Nephron progenitor cell (in vitro differentiated cells): ENCODE data around the gene MASP2.

Experiments
- DNase-seq: peaks from one replicate; pipeline ENCODE4 v3.0.0; 2021
- H3K27ac Mint-ChIP-seq: 2 replicates; pipeline ENCODE4 v1.8.0; 2021; ENCODE audit warnings: mild to moderate bottlenecking, moderate library complexity, mixed read lengths
- H3K27me3 Mint-ChIP-seq: 2 replicates; pipeline ENCODE4 v1.8.0; 2021; ENCODE audit warnings: mild to moderate bottlenecking, low read depth, mixed read lengths; ENCODE audit not compliant: poor library complexity
- H3K36me3 Mint-ChIP-seq: 2 replicates; pipeline ENCODE4 v1.8.0; 2021; ENCODE audit warnings: low read depth, mixed read lengths
- H3K4me1 Mint-ChIP-seq: 2 replicates; pipeline ENCODE4 v1.8.0; 2021; ENCODE audit warnings: mixed read lengths
- H3K4me3 Mint-ChIP-seq: 2 replicates; pipeline ENCODE4 v1.8.0; 2021; ENCODE audit warnings: mild to moderate bottlenecking, moderate library complexity, mixed read lengths
- H3K9me3 Mint-ChIP-seq: 2 replicates; pipeline ENCODE4 v1.8.0; 2021; ENCODE audit warnings: mild to moderate bottlenecking, moderate library complexity, mixed read lengths
- TF ChIP-seq, protein P1 (sequence below): fragments of 200-600 bp; sonication (generic); IDR thresholded peaks from 2 replicates; pipeline ENCODE4 v1.5.0; 2021; ENCODE audit warnings: antibody characterized with exemption

The MASP2 gene

DNA sequence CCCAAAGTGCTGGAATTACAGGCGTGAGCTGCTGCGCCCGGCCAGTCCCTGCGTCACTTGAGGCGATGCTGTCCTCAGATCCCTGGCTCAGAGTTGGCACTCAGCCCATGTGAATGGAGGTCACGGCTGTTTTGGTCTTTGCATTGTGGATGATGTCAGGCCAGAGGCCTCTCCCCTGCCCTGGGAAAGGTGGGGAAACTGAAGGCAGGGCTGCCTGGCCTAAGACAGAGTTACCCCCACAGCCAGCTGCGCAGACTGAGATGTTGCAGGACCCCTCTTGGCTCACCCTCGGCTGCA, 821 bp downstream of the MASP2 start:
- no peaks in the 10 kb centered on the region for H3K9me3 Mint-ChIP-seq
- peaks cover 4% of the 10 kb centered on the region for H3K27me3 Mint-ChIP-seq
- H3K27ac Mint-ChIP-seq, result no peak overlapping the region
- no peaks in the 10 kb centered on the region for H3K36me3 Mint-ChIP-seq
- H3K4me3 Mint-ChIP-seq, result no peak overlapping the region
- TF ChIP-seq, protein P1, sequence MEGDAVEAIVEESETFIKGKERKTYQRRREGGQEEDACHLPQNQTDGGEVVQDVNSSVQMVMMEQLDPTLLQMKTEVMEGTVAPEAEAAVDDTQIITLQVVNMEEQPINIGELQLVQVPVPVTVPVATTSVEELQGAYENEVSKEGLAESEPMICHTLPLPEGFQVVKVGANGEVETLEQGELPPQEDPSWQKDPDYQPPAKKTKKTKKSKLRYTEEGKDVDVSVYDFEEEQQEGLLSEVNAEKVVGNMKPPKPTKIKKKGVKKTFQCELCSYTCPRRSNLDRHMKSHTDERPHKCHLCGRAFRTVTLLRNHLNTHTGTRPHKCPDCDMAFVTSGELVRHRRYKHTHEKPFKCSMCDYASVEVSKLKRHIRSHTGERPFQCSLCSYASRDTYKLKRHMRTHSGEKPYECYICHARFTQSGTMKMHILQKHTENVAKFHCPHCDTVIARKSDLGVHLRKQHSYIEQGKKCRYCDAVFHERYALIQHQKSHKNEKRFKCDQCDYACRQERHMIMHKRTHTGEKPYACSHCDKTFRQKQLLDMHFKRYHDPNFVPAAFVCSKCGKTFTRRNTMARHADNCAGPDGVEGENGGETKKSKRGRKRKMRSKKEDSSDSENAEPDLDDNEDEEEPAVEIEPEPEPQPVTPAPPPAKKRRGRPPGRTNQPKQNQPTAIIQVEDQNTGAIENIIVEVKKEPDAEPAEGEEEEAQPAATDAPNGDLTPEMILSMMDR, result no peak
- H3K4me1 Mint-ChIP-seq, result peaks cover 20% of the 10 kb centered on the region
- DNase-seq, result no peak

DNA sequence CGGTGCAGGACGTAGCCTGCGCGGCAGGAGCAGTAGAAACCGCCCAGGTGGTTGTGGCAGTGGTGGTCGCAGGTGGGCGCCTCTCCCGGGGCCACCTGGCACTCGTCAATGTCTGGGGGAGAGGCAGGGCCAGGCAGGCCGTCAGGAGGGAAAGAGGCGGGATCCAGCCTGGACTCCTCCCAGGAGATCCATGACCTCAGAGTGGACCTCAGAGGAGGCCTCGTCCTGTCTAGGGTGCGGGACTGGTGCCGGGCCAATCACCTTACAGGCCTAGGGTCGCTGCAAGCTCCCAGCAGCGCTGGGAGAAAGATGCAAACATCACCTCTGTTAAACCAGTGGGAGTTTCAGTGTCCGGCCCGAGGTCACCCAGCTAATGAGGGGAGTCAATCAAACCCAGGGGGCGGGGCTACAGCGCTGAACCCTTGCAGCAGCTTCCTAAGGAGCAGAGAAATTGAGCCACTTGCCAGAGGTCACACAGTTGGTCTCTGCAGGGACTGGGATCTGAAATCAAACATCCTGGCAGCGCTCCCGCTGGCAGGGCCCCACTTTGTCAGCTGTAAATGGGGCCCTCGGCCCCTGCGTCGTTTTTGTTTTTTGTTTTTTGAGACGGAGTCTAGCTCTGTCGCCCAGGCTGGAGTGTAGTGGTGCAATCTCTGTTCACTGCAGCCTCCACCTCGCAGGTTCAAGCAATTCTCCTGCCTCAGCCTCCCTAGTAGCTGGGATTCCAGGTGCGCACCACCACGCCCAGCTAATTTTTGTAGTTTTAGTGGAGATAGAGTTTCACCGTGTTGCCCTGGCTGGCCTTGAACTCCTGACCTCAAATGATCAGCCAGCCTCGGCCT, 1.4 kb downstream of the MASP2 start:
- Mint-ChIP-seq H3K36me3 (no peaks in the 10 kb centered on the region), H3K9me3 (no peaks in the 10 kb centered on the region), H3K27me3 (peaks cover 4% of the 10 kb centered on the region), H3K4me3 (peak overlapping the region; percentile 59), H3K4me1 (peaks cover 20% of the 10 kb centered on the region), H3K27ac (no peak overlapping the region)
- DNase-seq, result peak; percentile 84
- TF ChIP-seq, protein P1, result no peak

DNA sequence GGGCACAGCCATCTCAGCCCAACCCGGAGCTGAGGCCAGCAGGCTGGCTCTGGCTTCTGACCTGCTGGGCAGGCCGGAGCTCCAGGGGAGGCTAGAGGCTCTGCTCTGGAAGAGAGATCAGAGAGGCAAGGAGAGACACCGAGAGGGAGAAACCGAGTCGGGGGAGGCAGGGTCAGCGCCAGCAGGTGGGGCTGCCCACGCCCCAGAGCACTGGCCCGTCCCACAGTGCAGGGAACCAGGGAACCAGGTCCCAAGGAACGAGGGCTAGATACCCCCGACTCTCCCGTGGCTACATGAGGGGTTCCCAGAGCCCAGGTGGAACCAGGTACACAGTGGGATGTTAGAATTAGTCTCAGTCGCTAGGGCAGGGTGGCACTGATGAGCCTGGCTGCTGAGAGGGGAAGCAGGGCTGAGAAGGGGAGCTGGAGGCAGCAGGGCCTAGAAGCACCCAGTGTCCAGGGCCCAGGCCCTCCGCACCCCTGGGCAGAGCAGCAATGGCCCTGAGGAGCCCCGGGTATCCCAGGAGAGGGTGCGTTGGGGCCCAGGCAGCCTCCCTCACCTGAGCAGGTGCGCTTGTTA, 2.1 kb downstream of the MASP2 start:
- Mint-ChIP-seq H3K36me3 (no peaks in the 10 kb centered on the region), H3K27me3 (peaks cover 4% of the 10 kb centered on the region), H3K27ac (no peak overlapping the region), H3K4me1 (peaks cover 20% of the 10 kb centered on the region), H3K4me3 (no peak overlapping the region), H3K9me3 (no peaks in the 10 kb centered on the region)
- TF ChIP-seq, protein P1, result no peak
- no peak for DNase-seq

DNA sequence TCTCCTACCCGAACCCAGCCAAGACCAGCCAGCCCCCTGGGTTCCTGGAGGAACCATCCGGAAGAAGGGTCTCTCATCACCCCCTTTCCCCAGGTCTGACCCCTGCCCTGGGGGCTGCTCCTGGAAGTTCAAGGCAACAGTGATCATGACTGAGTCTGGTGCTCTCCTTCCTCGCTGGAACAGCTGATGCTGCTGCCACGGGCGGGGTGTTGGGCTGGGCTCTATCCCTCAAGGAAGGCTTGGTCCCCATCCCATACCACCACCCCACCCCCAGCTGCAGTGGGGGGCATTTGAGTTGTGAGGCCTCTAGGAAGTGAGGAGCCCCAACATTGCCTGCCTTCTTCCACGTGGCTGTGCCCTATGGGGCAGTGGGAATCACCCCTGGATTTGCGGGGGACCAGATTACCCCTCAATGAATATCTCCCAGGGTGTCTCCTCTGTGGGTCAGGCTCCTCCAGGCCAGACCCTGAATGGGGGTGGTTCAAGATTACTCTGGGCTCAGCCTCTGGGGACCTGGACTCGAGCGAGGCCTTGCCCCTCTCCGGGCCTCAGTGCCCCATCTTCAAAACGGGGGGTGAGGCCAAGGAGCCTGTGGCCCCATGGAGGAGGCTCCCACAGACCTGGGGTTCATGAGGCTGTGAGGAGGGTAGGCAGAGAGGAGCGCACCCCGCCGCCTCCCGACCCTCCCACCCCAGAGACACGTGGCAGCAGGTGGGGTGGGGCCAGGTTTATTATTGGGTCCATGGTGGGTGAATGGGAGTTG, 2.8 kb downstream of the MASP2 start:
- Mint-ChIP-seq H3K9me3 (no peaks in the 10 kb centered on the region), H3K36me3 (no peaks in the 10 kb centered on the region), H3K27me3 (peaks cover 4% of the 10 kb centered on the region), H3K27ac (no peak overlapping the region), H3K4me3 (no peak overlapping the region), H3K4me1 (peaks cover 20% of the 10 kb centered on the region)
- TF ChIP-seq, protein P1, result no peak
- no peak for DNase-seq

DNA sequence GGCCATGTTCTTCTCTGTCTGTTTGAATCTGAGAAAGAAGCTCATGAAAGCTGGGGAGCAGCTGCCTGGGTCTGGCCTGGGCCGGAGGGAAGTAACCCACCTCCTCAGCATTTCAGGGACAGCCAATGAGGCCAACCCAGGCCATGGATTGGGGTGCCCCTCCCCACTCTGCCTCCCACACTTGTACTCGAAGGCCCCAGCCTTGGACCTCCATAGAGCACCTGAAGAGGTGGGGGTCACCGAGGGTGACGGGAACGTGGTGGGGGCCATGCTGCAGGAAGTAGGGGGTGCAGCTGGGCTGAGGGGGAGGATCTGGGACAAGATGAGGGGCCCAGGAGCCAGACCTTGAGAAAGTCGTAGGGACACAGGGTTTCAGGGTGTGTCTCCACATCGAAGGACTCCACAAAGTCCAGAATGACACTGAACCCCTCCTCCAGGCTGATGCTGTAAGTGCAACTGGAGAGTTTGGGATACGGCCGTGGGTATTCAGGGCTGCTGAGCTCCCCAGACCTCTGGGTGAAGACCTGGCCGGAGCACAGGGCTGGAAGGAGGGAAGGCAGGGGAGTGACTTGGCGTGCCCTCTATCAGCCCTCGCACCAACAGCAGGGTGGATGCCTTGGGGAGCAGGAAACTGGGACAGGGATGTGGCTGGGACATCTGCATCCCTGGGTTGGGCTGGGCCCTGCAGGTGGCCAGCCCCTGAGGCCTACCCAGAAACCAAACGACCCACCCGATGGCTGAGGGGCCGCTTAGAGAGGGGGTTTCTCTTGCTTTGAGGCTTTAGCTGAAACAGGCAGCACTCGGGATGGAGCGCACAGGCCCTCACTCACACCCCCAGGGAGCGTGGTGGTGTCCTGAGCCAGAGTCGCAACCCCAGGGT, 3.8 kb downstream of the MASP2 start:
- TF ChIP-seq, protein P1, result no peak
- Mint-ChIP-seq H3K36me3 (no peaks in the 10 kb centered on the region), H3K27me3 (peaks cover 6% of the 10 kb centered on the region), H3K4me1 (peaks cover 20% of the 10 kb centered on the region), H3K27ac (no peak overlapping the region), H3K4me3 (no peak overlapping the region), H3K9me3 (no peaks in the 10 kb centered on the region)
- no peak for DNase-seq
